CD14-positive monocyte (primary cell): ENCODE results near the gene LRRC7. TPM values are rescaled to one million over a fixed set of nuclear protein-coding genes. Genes with fewer than 3 reads are reported as not detected.

Source experiments
- DNase-seq, 3 donors: peaks; one replicate each; pipeline ENCODE4 v3.0.0-alpha.2; 2011 to 2022
- H2AFZ ChIP-seq: 2 replicates; pipeline ENCODE4 v1.6.0; 2012; ENCODE audit warnings: mild to moderate bottlenecking, low read depth, low read length, inconsistent platforms; ENCODE audit not compliant: insufficient read depth, poor library complexity, severe bottlenecking
- H3K27ac ChIP-seq, 2 donors: 1 replicate in 1 of 2; 2 replicates in 1 of 2; pipeline ENCODE4 v1.5.1; 2012 to 2013; ENCODE audit warnings: low read length in 2 of 2, control low read depth in 1 of 2, inconsistent platforms in 1 of 2, low read depth in 1 of 2, mild to moderate bottlenecking in 1 of 2
- H3K27me3 ChIP-seq, 2 donors: one replicate each; pipeline versions ENCODE4 v1.6.0 to v1.6.1; 2011 to 2013; ENCODE audit warnings: low read length in 2 of 2; ENCODE audit not compliant: control insufficient read depth in 2 of 2, insufficient read depth in 2 of 2
- H3K36me3 ChIP-seq, 2 donors: replicated peaks in 1 of 2; 1 replicate in 1 of 2; 2 replicates in 1 of 2; pipeline versions ENCODE4 v1.5.1 to v1.6.1; 2012 to 2013; ENCODE audit warnings: low read length in 2 of 2, control low read depth in 1 of 2, inconsistent platforms in 1 of 2, mild to moderate bottlenecking in 1 of 2; ENCODE audit not compliant: insufficient read depth in 2 of 2, control insufficient read depth in 1 of 2
- H3K4me1 ChIP-seq, 2 donors: 1 replicate in 1 of 2; 2 replicates in 1 of 2; pipeline versions ENCODE4 v1.5.1 to v1.6.1; 2012 to 2013; ENCODE audit warnings: low read length in 2 of 2, control low read depth in 1 of 2, inconsistent platforms in 1 of 2, mild to moderate bottlenecking in 1 of 2, moderate library complexity in 1 of 2; ENCODE audit not compliant: insufficient read depth in 2 of 2, control insufficient read depth in 1 of 2
- H3K4me2 ChIP-seq: replicated peaks from 2 replicates; pipeline ENCODE3; 2012; ENCODE audit warnings: low read length, moderate library complexity, mild to moderate bottlenecking; ENCODE audit not compliant: poor library complexity, severe bottlenecking; ENCODE audit errors: extremely low read depth
- H3K4me3 ChIP-seq, 3 experiments: fragments of 200-600 bp in 1 of 3; sonication (generic) in 1 of 3; replicated peaks in 1 of 3; 1 replicate in 2 of 3; 2 replicates in 1 of 3; pipeline ENCODE4 v1.5.1; 2011 to 2013; ENCODE audit warnings: low read length in 3 of 3, mild to moderate bottlenecking in 3 of 3, control low read depth in 2 of 3, low read depth in 2 of 3, inconsistent platforms in 1 of 3, moderate library complexity in 1 of 3
- H3K79me2 ChIP-seq: 2 replicates; pipeline ENCODE4 v1.6.0; 2012; ENCODE audit warnings: mild to moderate bottlenecking, control low read depth, inconsistent platforms, low read length, moderate library complexity; ENCODE audit not compliant: insufficient read depth
- H3K9ac ChIP-seq: 2 replicates; pipeline ENCODE4 v1.6.0; 2017; ENCODE audit warnings: low read length, mild to moderate bottlenecking; ENCODE audit not compliant: insufficient read depth, poor library complexity, severe bottlenecking
- H3K9me3 ChIP-seq, 2 donors: replicated peaks in 1 of 2; 1 replicate in 1 of 2; 2 replicates in 1 of 2; pipeline versions ENCODE4 v1.5.1 to v1.6.1; 2012 to 2013; ENCODE audit warnings: low read length in 2 of 2, control low read depth in 1 of 2; ENCODE audit not compliant: control insufficient read depth in 1 of 2, insufficient read depth in 1 of 2
- H4K20me1 ChIP-seq: 2 replicates; pipeline ENCODE4 v1.6.0; 2012; ENCODE audit warnings: mild to moderate bottlenecking, low read length, control low read depth, moderate library complexity; ENCODE audit not compliant: insufficient read depth
- H3K27ac Mint-ChIP-seq, 7 donors: one replicate each; pipeline ENCODE4 v1.8.0; 2020; ENCODE audit warnings: mild to moderate bottlenecking in 7 of 7, mixed read lengths in 7 of 7, moderate library complexity in 6 of 7, inconsistent platforms in 2 of 7
- H3K27me3 Mint-ChIP-seq, 3 donors: one replicate each; pipeline ENCODE4 v1.8.0; 2021 to 2022; ENCODE audit warnings: low read depth in 3 of 3, mild to moderate bottlenecking in 3 of 3, mixed read lengths in 3 of 3, moderate library complexity in 3 of 3, inconsistent platforms in 1 of 3
- H3K36me3 Mint-ChIP-seq, 2 donors: one replicate each; pipeline ENCODE4 v1.8.0; 2020; ENCODE audit warnings: mixed read lengths in 2 of 2, inconsistent platforms in 1 of 2, mild to moderate bottlenecking in 1 of 2
- H3K4me1 Mint-ChIP-seq: one replicate; pipeline ENCODE4 v1.8.0; 2020; ENCODE audit warnings: mild to moderate bottlenecking, mixed read lengths
- H3K4me3 Mint-ChIP-seq, 2 donors: one replicate each; pipeline ENCODE4 v1.8.0; 2020; ENCODE audit warnings: mild to moderate bottlenecking in 2 of 2, mixed read lengths in 2 of 2, moderate library complexity in 1 of 2
- H3K9me3 Mint-ChIP-seq, 7 donors: one replicate each; pipeline ENCODE4 v1.8.0; 2020 to 2022; ENCODE audit warnings: mixed read lengths in 7 of 7, mild to moderate bottlenecking in 6 of 7, moderate library complexity in 6 of 7, inconsistent platforms in 2 of 7
- WGBS: methylation state at CpG from one replicate; pipeline ENCODE4 v1.1.5; 2013; ENCODE audit warnings: missing lambda C conversion rate; ENCODE audit not compliant: insufficient coverage; 5-methylcytosine and 5-hydroxymethylcytosine counted together
- intact Hi-C, 2 donors: fragments of 100-400 bp; cut with micrococcal nuclease; formaldehyde crosslinking; loops; one replicate each; pipeline versions ENCODE4 v1.15.0 to v1.15.1; 2023
- polyA plus RNA-seq, 3 donors: library from polyadenylated mRNA; depleted of rRNA in 1 of 3; unstranded in 2 of 3; stranded (reverse) in 1 of 3; fragments of 300-500 nt in 2 of 3; fragments of >200 nt in 1 of 3; fragmentation: Illumina TruSeq in 2 of 3; gene quantifications; 1 replicate in 2 of 3; 2 replicates in 1 of 3; pipeline ENCODE4 v1.2.3, GENCODE V29; 2012 to 2021
- TF ChIP-seq, protein P1 (sequence below): fragments of 200-600 bp; IDR thresholded peaks from one replicate; pipeline ENCODE4 v1.8.0; 2022; ENCODE audit warnings: antibody characterized with exemption, mild to moderate bottlenecking

Gene LRRC7
- polyA plus RNA-seq, 3 donors: not detected

GRCh38 chr1:69739251-69739605 lies 171.5 kb downstream of the LRRC7 start:
- H2AFZ ChIP-seq: no peak overlapping the region
- H3K4me2 ChIP-seq: no peak overlapping the region
- H3K79me2 ChIP-seq: no peaks in the 10 kb centered on the region
- H3K9ac ChIP-seq: no peak overlapping the region
- H3K4me1 Mint-ChIP-seq: no peaks in the 10 kb centered on the region
- no peaks in the 10 kb centered on the region for H3K9me3 ChIP-seq
- TF ChIP-seq, protein P1, sequence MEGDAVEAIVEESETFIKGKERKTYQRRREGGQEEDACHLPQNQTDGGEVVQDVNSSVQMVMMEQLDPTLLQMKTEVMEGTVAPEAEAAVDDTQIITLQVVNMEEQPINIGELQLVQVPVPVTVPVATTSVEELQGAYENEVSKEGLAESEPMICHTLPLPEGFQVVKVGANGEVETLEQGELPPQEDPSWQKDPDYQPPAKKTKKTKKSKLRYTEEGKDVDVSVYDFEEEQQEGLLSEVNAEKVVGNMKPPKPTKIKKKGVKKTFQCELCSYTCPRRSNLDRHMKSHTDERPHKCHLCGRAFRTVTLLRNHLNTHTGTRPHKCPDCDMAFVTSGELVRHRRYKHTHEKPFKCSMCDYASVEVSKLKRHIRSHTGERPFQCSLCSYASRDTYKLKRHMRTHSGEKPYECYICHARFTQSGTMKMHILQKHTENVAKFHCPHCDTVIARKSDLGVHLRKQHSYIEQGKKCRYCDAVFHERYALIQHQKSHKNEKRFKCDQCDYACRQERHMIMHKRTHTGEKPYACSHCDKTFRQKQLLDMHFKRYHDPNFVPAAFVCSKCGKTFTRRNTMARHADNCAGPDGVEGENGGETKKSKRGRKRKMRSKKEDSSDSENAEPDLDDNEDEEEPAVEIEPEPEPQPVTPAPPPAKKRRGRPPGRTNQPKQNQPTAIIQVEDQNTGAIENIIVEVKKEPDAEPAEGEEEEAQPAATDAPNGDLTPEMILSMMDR: no peak
- H3K36me3 Mint-ChIP-seq: no peaks in the 10 kb centered on the region
- no peaks in the 10 kb centered on the region for H3K27me3 ChIP-seq
- H3K4me3 ChIP-seq: no peak overlapping the region
- no peak overlapping the region for H3K4me3 Mint-ChIP-seq
- no peaks in the 10 kb centered on the region for H3K27me3 Mint-ChIP-seq
- no peak overlapping the region for H3K27ac ChIP-seq
- no peak for DNase-seq
- H3K27ac Mint-ChIP-seq: no peak overlapping the region
- H3K4me1 ChIP-seq: no peaks in the 10 kb centered on the region
- intact Hi-C loops: loop anchor here (5.0 to 10.0 kb wide), 4 partner anchors 1622 to 1972 kb away; no protein-coding TSS in a partner anchor
- H3K9me3 Mint-ChIP-seq: no peaks in the 10 kb centered on the region
- no peaks in the 10 kb centered on the region for H4K20me1 ChIP-seq
- WGBS: no CpG with 5 or more reads among the region's 1 CpG
- H3K36me3 ChIP-seq: no peaks in the 10 kb centered on the region

DNA sequence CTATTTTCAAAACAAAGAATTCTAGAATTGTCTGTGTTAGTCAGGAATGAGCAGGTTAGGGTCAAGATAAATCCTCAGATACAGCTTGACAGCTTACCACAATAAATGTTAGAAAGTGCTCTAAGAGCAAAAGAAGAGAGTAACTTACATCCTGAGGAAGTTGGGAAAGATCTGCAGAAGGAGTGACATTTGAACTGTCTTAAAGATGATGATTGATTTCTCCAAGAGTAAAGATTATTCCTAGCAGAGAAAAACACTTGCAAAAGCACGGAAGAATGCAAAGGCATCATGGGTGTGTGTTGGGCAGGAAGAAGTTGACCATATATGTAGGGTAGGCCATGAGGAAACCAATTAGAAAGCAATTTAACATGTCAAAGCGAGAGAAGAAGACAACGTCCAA lies 175.4 kb downstream of the LRRC7 start:
- Histone ChIP-seq H3K79me2 (no peaks in the 10 kb centered on the region), H3K36me3 (no peaks in the 10 kb centered on the region), H3K27ac (no peak overlapping the region), H3K9ac (no peak overlapping the region), H3K4me1 (no peaks in the 10 kb centered on the region), H3K4me3 (no peak overlapping the region), H3K4me2 (no peak overlapping the region), H2AFZ (no peak overlapping the region), H3K27me3 (no peaks in the 10 kb centered on the region), H3K9me3 (no peaks in the 10 kb centered on the region), H4K20me1 (no peaks in the 10 kb centered on the region)
- Mint-ChIP-seq H3K27ac (no peak overlapping the region), H3K4me3 (no peak overlapping the region), H3K4me1 (no peaks in the 10 kb centered on the region), H3K9me3 (no peaks in the 10 kb centered on the region), H3K27me3 (peaks cover 0 to 2% (median 0%) of the 10 kb centered on the region in 3 donors), H3K36me3 (no peaks in the 10 kb centered on the region)
- intact Hi-C loops: no loop called here
- 52% methylated on average over 3 of the region's 3 CpGs for WGBS
- TF ChIP-seq, protein P1: no peak
- DNase-seq: no peak
